ENCODE data around the gene STK31.

- TF ChIP-seq ZNF565 (CRISPR knock-in tag; conservative IDR thresholded peaks at IDR 0.05; ENCODE audit: low read depth) (no peak), PPARA (CRISPR knock-in tag; IDR thresholded peaks at IDR 0.05; ENCODE audit: borderline replicate concordance) (no peak), CSRNP3 (CRISPR knock-in tag; IDR thresholded peaks at IDR 0.05) (no peak), PATZ1 (CRISPR knock-in tag; IDR thresholded peaks at IDR 0.05; ENCODE audit: borderline replicate concordance) (no peak), ZFP3 (CRISPR knock-in tag; IDR thresholded peaks at IDR 0.05) (no peak), CREB5 (CRISPR knock-in tag; IDR thresholded peaks at IDR 0.05; ENCODE audit: low read depth) (no peak), ZFP30 (CRISPR knock-in tag; IDR thresholded peaks at IDR 0.05) (no peak), RARB (CRISPR knock-in tag; IDR thresholded peaks at IDR 0.05) (no peak), CSDC2 (CRISPR knock-in tag; IDR thresholded peaks at IDR 0.05) (no peak), POU6F1 (CRISPR knock-in tag; IDR thresholded peaks at IDR 0.05; ENCODE audit: borderline replicate concordance, low read depth) (no peak)
These were observed 55.9 kb downstream of the STK31 start for GRCh38 chr7:23765943-23766342.

All from SK-N-SH treated with all-trans-retinoic acid at 6 μM for 48 hours (cell line).